ENCODE data around the gene SPRED1.
A peak's percentile ranks its signal among the peaks of the same experiment; 100 is the strongest.

The SPRED1 gene

GRCh38 chr15:38281031-38281430, 28.4 kb downstream of the SPRED1 start:
- no peak for DNase-seq (ENCODE audit: low spot score)

- DNase-seq (ENCODE audit: low spot score) = no peak
Measured at GRCh38 chr15:38283010-38283409, 30.4 kb downstream of the SPRED1 start.

GRCh38 chr15:38285456-38285855, 32.8 kb downstream of the SPRED1 start:
- no peak for DNase-seq (ENCODE audit: low spot score)

- DNase-seq (ENCODE audit: low spot score) = no peak
Measured at GRCh38 chr15:38294126-38294525, 41.5 kb downstream of the SPRED1 start.

- DNase-seq (ENCODE audit: low spot score) = no peak
Measured at GRCh38 chr15:38297623-38298388, 45.2 kb downstream of the SPRED1 start.

- no peak for DNase-seq (ENCODE audit: low spot score)
Measured at GRCh38 chr15:38299216-38299615, 46.6 kb downstream of the SPRED1 start.

- DNase-seq (ENCODE audit: low spot score) = no peak
Measured at GRCh38 chr15:38300395-38300794, 47.8 kb downstream of the SPRED1 start.

GRCh38 chr15:38304481-38304880, 51.8 kb downstream of the SPRED1 start:
- DNase-seq (ENCODE audit: low spot score) = peak; percentile 19

- DNase-seq (ENCODE audit: low spot score) = no peak
Measured at GRCh38 chr15:38307251-38307650, 54.6 kb downstream of the SPRED1 start.

GRCh38 chr15:38307861-38308641, 55.4 kb downstream of the SPRED1 start:
- no peak for DNase-seq (ENCODE audit: low spot score)

- no peak for DNase-seq (ENCODE audit: low spot score)
Measured at GRCh38 chr15:38308797-38309196, 56.2 kb downstream of the SPRED1 start.

- no peak for DNase-seq (ENCODE audit: low spot score)
Measured at GRCh38 chr15:38312190-38312589, 59.6 kb downstream of the SPRED1 start.

- no peak for DNase-seq (ENCODE audit: low spot score)
Measured at GRCh38 chr15:38316311-38316710, 63.7 kb downstream of the SPRED1 start.

GRCh38 chr15:38320181-38320580, 67.5 kb downstream of the SPRED1 start:
- DNase-seq (ENCODE audit: low spot score) = no peak

- no peak for DNase-seq (ENCODE audit: low spot score)
Measured at GRCh38 chr15:38320866-38321265, 68.2 kb downstream of the SPRED1 start.

- DNase-seq (ENCODE audit: low spot score) = no peak
Measured at GRCh38 chr15:38323895-38324294, 71.3 kb downstream of the SPRED1 start.

- no peak for DNase-seq (ENCODE audit: low spot score)
Measured at GRCh38 chr15:38324939-38325647, 72.5 kb downstream of the SPRED1 start.

- no peak for DNase-seq (ENCODE audit: low spot score)
Measured at GRCh38 chr15:38325648-38325990, 73.0 kb downstream of the SPRED1 start.

- DNase-seq (ENCODE audit: low spot score) = no peak
Measured at GRCh38 chr15:38332711-38333110, 80.1 kb downstream of the SPRED1 start.

GRCh38 chr15:38335116-38335515, 82.5 kb downstream of the SPRED1 start:
- no peak for DNase-seq (ENCODE audit: low spot score)

- DNase-seq (ENCODE audit: low spot score) = no peak
Measured at GRCh38 chr15:38344351-38344750, 91.7 kb downstream of the SPRED1 start.

GRCh38 chr15:38349251-38349650, 96.6 kb downstream of the SPRED1 start:
- DNase-seq (ENCODE audit: low spot score) = no peak

- DNase-seq (ENCODE audit: low spot score) = no peak
Measured at GRCh38 chr15:38351466-38351865, 98.8 kb downstream of the SPRED1 start.
